ENCODE measurements around the gene FGD2. TPM values are rescaled to one million over a fixed set of nuclear protein-coding genes. Genes with fewer than 3 reads are reported as not detected.

Gene FGD2
- polyA plus RNA-seq, 1 experiment: not detected

GRCh38 chr6:37021356-37022129 is 16.1 kb downstream of the FGD2 start:
- DNase-seq (ENCODE audit: low read depth): no peak
- TF ChIP-seq, protein P1, sequence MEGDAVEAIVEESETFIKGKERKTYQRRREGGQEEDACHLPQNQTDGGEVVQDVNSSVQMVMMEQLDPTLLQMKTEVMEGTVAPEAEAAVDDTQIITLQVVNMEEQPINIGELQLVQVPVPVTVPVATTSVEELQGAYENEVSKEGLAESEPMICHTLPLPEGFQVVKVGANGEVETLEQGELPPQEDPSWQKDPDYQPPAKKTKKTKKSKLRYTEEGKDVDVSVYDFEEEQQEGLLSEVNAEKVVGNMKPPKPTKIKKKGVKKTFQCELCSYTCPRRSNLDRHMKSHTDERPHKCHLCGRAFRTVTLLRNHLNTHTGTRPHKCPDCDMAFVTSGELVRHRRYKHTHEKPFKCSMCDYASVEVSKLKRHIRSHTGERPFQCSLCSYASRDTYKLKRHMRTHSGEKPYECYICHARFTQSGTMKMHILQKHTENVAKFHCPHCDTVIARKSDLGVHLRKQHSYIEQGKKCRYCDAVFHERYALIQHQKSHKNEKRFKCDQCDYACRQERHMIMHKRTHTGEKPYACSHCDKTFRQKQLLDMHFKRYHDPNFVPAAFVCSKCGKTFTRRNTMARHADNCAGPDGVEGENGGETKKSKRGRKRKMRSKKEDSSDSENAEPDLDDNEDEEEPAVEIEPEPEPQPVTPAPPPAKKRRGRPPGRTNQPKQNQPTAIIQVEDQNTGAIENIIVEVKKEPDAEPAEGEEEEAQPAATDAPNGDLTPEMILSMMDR (IDR thresholded peaks at IDR 0.05; ENCODE audit: insufficient read depth, low read depth, low read length): peak; percentile 64
- Histone ChIP-seq H3K27me3 (ENCODE audit: control insufficient read depth, insufficient read depth, low read length) (no peaks in the 10 kb centered on the region), H3K4me3 (ENCODE audit: low read depth, low read length) (no peak overlapping the region), H3K36me3 (ENCODE audit: control insufficient read depth, insufficient read depth, low read length) (no peaks in the 10 kb centered on the region)
- CTCF ChIA-PET: interaction anchor here (0.5 to 20.1 kb wide), 22 partner anchors 8 to 433 kb away, joined by 3 to 588 read pairs (median 4); partner anchors contain the start of gene C6orf89
- POLR2A ChIA-PET: interaction anchor here (0.7 kb wide), 1 partner anchor 257 kb away, joined by 3 read pairs; no protein-coding TSS in a partner anchor

DNA sequence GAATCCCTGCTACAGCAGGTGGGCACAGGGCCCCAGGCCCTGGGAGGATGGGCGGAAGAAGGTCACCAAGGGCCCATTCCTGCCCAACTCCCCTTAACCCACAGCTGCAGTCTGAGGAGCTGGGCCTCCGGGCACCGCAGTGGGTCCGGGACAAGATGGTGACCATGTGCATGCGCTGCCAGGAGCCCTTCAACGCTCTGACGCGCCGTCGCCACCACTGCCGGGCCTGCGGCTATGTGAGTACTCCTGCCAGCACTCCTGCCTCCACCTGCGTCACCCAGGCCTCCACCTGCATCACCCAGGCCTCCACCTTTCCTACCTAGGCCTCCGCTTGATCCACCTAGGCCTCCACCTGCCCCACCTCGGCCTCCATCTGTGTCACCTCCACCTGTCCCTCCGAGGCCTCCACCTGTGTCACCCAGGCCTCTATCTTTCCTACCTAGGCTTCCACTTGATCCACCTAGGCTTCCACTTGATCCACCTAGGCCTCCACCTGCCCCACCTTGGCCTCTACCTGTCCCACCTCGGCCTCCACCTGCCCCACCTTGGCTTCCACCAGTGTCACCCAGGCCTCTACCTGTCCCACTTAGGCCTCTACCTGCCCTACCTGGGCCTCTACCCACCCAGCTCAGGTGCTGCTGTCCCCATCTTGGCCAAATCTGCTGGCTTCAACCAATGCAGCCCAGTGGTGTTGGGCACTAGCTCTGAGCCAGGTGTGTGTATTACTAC is 16.8 kb downstream of the FGD2 start:
- no peak for DNase-seq (ENCODE audit: low read depth)
- Histone ChIP-seq H3K27me3 (ENCODE audit: control insufficient read depth, insufficient read depth, low read length) (no peaks in the 10 kb centered on the region), H3K4me3 (ENCODE audit: low read depth, low read length) (no peak overlapping the region), H3K36me3 (ENCODE audit: control insufficient read depth, insufficient read depth, low read length) (no peaks in the 10 kb centered on the region)
- CTCF ChIA-PET: interaction anchor here (0.6 to 20.1 kb wide), 24 partner anchors 7 to 432 kb away, joined by 3 to 588 read pairs (median 4); partner anchors contain the start of gene C6orf89
- TF ChIP-seq, protein P1 (IDR thresholded peaks at IDR 0.05; ENCODE audit: insufficient read depth, low read depth, low read length): no peak
- POLR2A ChIA-PET: no interaction called here

GRCh38 chr6:37024656-37025337 is 19.3 kb downstream of the FGD2 start:
- POLR2A ChIA-PET: interaction anchor here (1.1 kb wide), 1 partner anchor 146 kb away, joined by 3 read pairs; no protein-coding TSS in a partner anchor
- TF ChIP-seq, protein P1 (IDR thresholded peaks at IDR 0.05; ENCODE audit: insufficient read depth, low read depth, low read length): no peak
- Histone ChIP-seq H3K36me3 (ENCODE audit: control insufficient read depth, insufficient read depth, low read length) (no peaks in the 10 kb centered on the region), H3K27me3 (ENCODE audit: control insufficient read depth, insufficient read depth, low read length) (no peaks in the 10 kb centered on the region), H3K4me3 (ENCODE audit: low read depth, low read length) (no peak overlapping the region)
- no peak for DNase-seq (ENCODE audit: low read depth)
- CTCF ChIA-PET: interaction anchor here (2.6 to 20.1 kb wide), 4 partner anchors 26 to 255 kb away, joined by 12 to 588 read pairs (median 159); no protein-coding TSS in a partner anchor

DNA sequence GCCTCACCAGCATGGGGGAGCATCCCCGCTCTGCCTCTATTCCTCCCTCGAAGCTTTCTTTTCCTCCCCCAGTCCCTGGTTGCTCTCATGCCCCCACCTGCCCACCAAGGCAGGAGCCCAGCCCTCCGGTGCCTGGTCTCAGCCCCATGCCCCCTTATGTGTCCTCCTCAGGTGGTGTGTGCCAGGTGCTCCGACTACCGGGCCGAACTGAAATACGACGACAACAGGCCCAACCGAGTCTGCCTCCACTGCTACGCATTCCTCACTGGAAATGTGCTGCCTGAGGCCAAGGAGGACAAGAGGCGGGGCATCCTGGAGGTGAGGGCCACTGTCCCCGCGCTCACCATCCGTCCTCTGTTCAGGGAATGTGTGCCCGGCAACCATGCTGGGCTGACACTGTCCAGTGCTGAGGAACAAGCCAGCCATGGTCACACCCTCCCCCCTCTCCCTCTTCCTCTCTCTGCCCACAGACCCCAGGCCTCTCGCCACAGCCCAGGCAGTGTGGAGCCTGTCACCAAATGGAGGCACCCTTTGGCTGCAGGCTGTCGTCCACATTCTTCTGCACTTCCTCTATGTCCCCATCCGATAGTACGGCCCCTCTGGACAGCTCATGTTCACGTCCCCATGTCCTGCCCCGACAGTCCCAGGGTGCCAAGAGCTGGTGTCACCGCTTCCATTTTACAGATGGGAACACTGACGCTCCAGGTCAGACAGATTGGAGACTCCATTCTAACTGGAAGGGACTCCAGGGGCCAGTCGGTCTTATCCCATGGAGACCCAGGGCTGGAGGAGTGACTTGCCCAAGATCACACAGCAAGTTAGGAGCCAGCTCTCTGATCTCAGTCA is 20.4 kb downstream of the FGD2 start:
- CTCF ChIA-PET: interaction anchor here (1.2 to 20.1 kb wide), 8 partner anchors 6 to 256 kb away, joined by 3 to 588 read pairs (median 38); partner anchors contain the start of gene PIM1
- no peaks in the 10 kb centered on the region for H3K27me3 ChIP-seq (ENCODE audit: control insufficient read depth, insufficient read depth, low read length)
- TF ChIP-seq, protein P1 (IDR thresholded peaks at IDR 0.05; ENCODE audit: insufficient read depth, low read depth, low read length): no peak
- no peaks in the 10 kb centered on the region for H3K36me3 ChIP-seq (ENCODE audit: control insufficient read depth, insufficient read depth, low read length)
- POLR2A ChIA-PET: interaction anchor here (1.1 kb wide), 1 partner anchor 145 kb away, joined by 3 read pairs; no protein-coding TSS in a partner anchor
- no peak for DNase-seq (ENCODE audit: low read depth)
- H3K4me3 ChIP-seq (ENCODE audit: low read depth, low read length): no peak overlapping the region

Data from BJ (cell line).